ENCODE data around the gene ACSL1. TPM values are rescaled to one million over a fixed set of nuclear protein-coding genes. Genes with fewer than 3 reads are reported as not detected.

ACSL1 gene
- total and polyA plus RNA-seq, 2 experiments from 2014 or later = 6.2 to 13.1 TPM

GRCh38 chr4:184861047-184861446, 35.3 kb upstream of the ACSL1 start (continued):
- TF ChIP-seq NANOG (IDR thresholded peaks at IDR 0.05; ENCODE audit: borderline replicate concordance) (no peak), CTCF (conservative IDR thresholded peaks at IDR 0.05; ENCODE audit: low read depth in 2 of 2) (no peak), EZH2 (IDR thresholded peaks at IDR 0.05; ENCODE audit: low read depth, unreplicated experiment) (no peak)

- Histone ChIP-seq H3K4me2 (no peak overlapping the region), H3F3A (replicated peaks; ENCODE audit: low read depth) (no peaks in the 10 kb centered on the region), H3K27ac (ENCODE audit: low read depth) (no peak overlapping the region), H2AFZ (peak overlapping the region; percentile 94), H3K4me3 (no peak overlapping the region), H3K36me3 (ENCODE audit: insufficient read depth) (no peaks in the 10 kb centered on the region), H3K79me2 (replicated peaks; ENCODE audit: insufficient read depth) (no peaks in the 10 kb centered on the region), H3K4me1 (ENCODE audit: insufficient read depth) (no peaks in the 10 kb centered on the region), H4K20me1 (replicated peaks; ENCODE audit: insufficient read depth) (no peaks in the 10 kb centered on the region), H3K27me3 (ENCODE audit: insufficient read depth) (no peaks in the 10 kb centered on the region), H3K9me2 (ENCODE audit: insufficient read depth) (no peaks in the 10 kb centered on the region)
- no peak for ATAC-seq
- H3K9me3 Mint-ChIP-seq = no peaks in the 10 kb centered on the region; the same call in 2 of the 3 replicates
- DNase-seq (ENCODE audit: low spot score) = no peak
- no peak overlapping the region for H3K4me3 Mint-ChIP-seq
- H3K27me3 Mint-ChIP-seq (ENCODE audit: insufficient read depth, low read depth, poor library complexity) = no peaks in the 10 kb centered on the region
- H3K4me1 Mint-ChIP-seq = peaks cover 4% of the 10 kb centered on the region; the same call in 2 of the 3 replicates
- H3K27ac Mint-ChIP-seq = no peak overlapping the region
- H3K36me3 Mint-ChIP-seq (ENCODE audit: low read depth) = no peaks in the 10 kb centered on the region
- TF ChIP-seq REST (IDR thresholded peaks at IDR 0.05; ENCODE audit: unreplicated experiment) = no peak
- no peak for TF ChIP-seq CREB1 (CRISPR knock-in tag; IDR thresholded peaks at IDR 0.05; ENCODE audit: low read depth)
- TF ChIP-seq ZNF462 (CRISPR knock-in tag; IDR thresholded peaks at IDR 0.05) = no peak
- TF ChIP-seq CTCF (conservative IDR thresholded peaks at IDR 0.05; ENCODE audit: low read depth in 2 of 2) = no peak
- TF ChIP-seq POLR2AphosphoS5 (IDR thresholded peaks at IDR 0.05; ENCODE audit: low read depth) = no peak
- TF ChIP-seq NANOG (IDR thresholded peaks at IDR 0.05; ENCODE audit: borderline replicate concordance) = no peak
- no peak for TF ChIP-seq EZH2 (IDR thresholded peaks at IDR 0.05; ENCODE audit: low read depth, unreplicated experiment)
- no peak for TF ChIP-seq ZNF331 (CRISPR knock-in tag; IDR thresholded peaks at IDR 0.05; ENCODE audit: low read depth)
- no peak for TF ChIP-seq JUNB (IDR thresholded peaks at IDR 0.05; ENCODE audit: unreplicated experiment)
These were observed 34.4 kb upstream of the ACSL1 start for GRCh38 chr4:184860018-184860779.

Measured in GM23338 (cell line).